ENCODE results near the gene RPS18.

DNA sequence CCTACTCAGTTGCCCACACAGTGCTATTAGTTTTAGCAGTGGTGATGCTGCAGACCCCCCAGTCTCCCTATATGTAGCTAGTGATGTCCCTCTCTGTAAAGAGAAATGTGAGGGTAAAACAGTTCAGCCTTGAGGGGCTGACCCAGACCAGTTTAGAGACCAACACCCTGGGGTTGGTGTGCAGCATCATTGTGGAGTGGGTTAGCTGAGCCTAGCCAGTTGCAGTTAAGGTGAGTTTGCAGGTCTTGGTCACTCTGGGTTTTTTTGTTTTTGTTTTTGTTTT lies 4.6 kb downstream of the RPS18 start:
- TF ChIP-seq, protein P1, sequence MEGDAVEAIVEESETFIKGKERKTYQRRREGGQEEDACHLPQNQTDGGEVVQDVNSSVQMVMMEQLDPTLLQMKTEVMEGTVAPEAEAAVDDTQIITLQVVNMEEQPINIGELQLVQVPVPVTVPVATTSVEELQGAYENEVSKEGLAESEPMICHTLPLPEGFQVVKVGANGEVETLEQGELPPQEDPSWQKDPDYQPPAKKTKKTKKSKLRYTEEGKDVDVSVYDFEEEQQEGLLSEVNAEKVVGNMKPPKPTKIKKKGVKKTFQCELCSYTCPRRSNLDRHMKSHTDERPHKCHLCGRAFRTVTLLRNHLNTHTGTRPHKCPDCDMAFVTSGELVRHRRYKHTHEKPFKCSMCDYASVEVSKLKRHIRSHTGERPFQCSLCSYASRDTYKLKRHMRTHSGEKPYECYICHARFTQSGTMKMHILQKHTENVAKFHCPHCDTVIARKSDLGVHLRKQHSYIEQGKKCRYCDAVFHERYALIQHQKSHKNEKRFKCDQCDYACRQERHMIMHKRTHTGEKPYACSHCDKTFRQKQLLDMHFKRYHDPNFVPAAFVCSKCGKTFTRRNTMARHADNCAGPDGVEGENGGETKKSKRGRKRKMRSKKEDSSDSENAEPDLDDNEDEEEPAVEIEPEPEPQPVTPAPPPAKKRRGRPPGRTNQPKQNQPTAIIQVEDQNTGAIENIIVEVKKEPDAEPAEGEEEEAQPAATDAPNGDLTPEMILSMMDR (IDR thresholded peaks at IDR 0.05; ENCODE audit: low read depth, low read length, poor library complexity, severe bottlenecking) = no peak
- TF ChIP-seq EZH2phosphoT487 (IDR thresholded peaks at IDR 0.05; ENCODE audit: borderline replicate concordance, low read length) = no peak

Measured in DOHH2 (cell line).